Caco-2 (cell line): ENCODE data around the gene RILPL1. TPM values are rescaled to one million over a fixed set of nuclear protein-coding genes. Genes with fewer than 3 reads are reported as not detected.
"Not testable (repeated sequence)": the region's sequence is repeated elsewhere in the genome, so short reads cannot be mapped to it uniquely, and the experiment has no call there.

Experiments used
- BruUV-seq: library from RNA; stranded (reverse); fragments of 400-500 nt; replicated peaks from 2 replicates; lab custom pipeline; 2021; lab: Mats Ljungman, UMichigan
- CTCF ChIA-PET: fragments of 300-600 bp; sonication (Branson Sonifier 250); formaldehyde crosslinking; loops from one replicate; lab custom pipeline; 2022; ENCODE audit warnings: antibody characterized with exemption; lab: Charles Lee
- POLR2A ChIA-PET: fragments of 300-600 bp; sonication (Branson Sonifier 250); formaldehyde crosslinking; loops from one replicate; lab custom pipeline; 2022; ENCODE audit warnings: antibody characterized with exemption; lab: Charles Lee
- DNase-seq, 2 experiments: peaks; one replicate each; pipeline versions ENCODE4 v3.0.0 to v3.0.0-alpha.2; 2020 to 2022
- H3K27me3 ChIP-seq: replicated peaks from 2 replicates; pipeline ENCODE4 v1.6.0; 2011; ENCODE audit warnings: low read length; ENCODE audit not compliant: control insufficient read depth, insufficient read depth
- H3K36me3 ChIP-seq: 2 replicates; pipeline ENCODE4 v1.5.1; 2011; ENCODE audit warnings: low read length; ENCODE audit not compliant: control insufficient read depth, insufficient read depth
- H3K4me1 ChIP-seq: fragments of 250-450 bp; sonication (Bioruptor Pico); 2 replicates; pipeline ENCODE4 v1.5.1; 2020; ENCODE audit warnings: mild to moderate bottlenecking
- H3K4me3 ChIP-seq: 2 replicates; pipeline ENCODE4 v1.5.1; 2011; ENCODE audit warnings: low read depth, mild to moderate bottlenecking, control low read depth, low read length
- H3K9me3 ChIP-seq: fragments of 250-450 bp; sonication (Bioruptor Pico); 2 replicates; pipeline ENCODE4 v1.5.1; 2020; ENCODE audit warnings: mild to moderate bottlenecking, moderate library complexity
- H3K27ac Mint-ChIP-seq: one replicate; pipeline ENCODE4 v1.8.0; 2022; ENCODE audit warnings: mixed read lengths; ENCODE audit not compliant: unreplicated experiment
- H3K27me3 Mint-ChIP-seq: one replicate; pipeline ENCODE4 v1.8.0; 2022; ENCODE audit warnings: mixed read lengths; ENCODE audit not compliant: insufficient read depth, unreplicated experiment
- H3K36me3 Mint-ChIP-seq: one replicate; pipeline ENCODE4 v1.8.0; 2022; ENCODE audit warnings: mild to moderate bottlenecking, mixed read lengths; ENCODE audit not compliant: insufficient read depth, unreplicated experiment
- H3K4me1 Mint-ChIP-seq: one replicate; pipeline ENCODE4 v1.8.0; 2022; ENCODE audit warnings: low read depth, mixed read lengths; ENCODE audit not compliant: unreplicated experiment
- H3K4me3 Mint-ChIP-seq: one replicate; pipeline ENCODE4 v1.8.0; 2022; ENCODE audit warnings: mild to moderate bottlenecking, moderate library complexity, mixed read lengths; ENCODE audit not compliant: unreplicated experiment
- H3K9me3 Mint-ChIP-seq: one replicate; pipeline ENCODE4 v1.8.0; 2022; ENCODE audit warnings: mixed read lengths; ENCODE audit not compliant: unreplicated experiment
- intact Hi-C: fragments of 100-400 bp; cut with micrococcal nuclease; formaldehyde crosslinking; loops from one replicate; pipeline ENCODE4 v1.10.0; 2022; ENCODE audit not compliant: unreplicated experiment
- total RNA-seq: library from RNA; stranded (reverse); gene quantifications from 2 replicates; pipeline ENCODE4 v1.2.3, GENCODE V29; 2022
- TF ChIP-seq, protein P1 (sequence below), 2 experiments: fragments of 200-600 bp in 1 of 2; IDR thresholded peaks; 1 replicate in 1 of 2; 2 replicates in 1 of 2; pipeline versions ENCODE4 v1.5.1 to v1.8.0; 2011 to 2022; ENCODE audit warnings: antibody characterized with exemption in 1 of 2, control low read depth in 1 of 2, inconsistent platforms in 1 of 2, low read depth in 1 of 2, low read length in 1 of 2, mild to moderate bottlenecking in 1 of 2, moderate library complexity in 1 of 2; ENCODE audit not compliant: insufficient read depth in 1 of 2, severe bottlenecking in 1 of 2, unreplicated experiment in 1 of 2

The RILPL1 gene
- total RNA-seq, 1 experiment from 2014 or later, result 16.2 TPM

DNA sequence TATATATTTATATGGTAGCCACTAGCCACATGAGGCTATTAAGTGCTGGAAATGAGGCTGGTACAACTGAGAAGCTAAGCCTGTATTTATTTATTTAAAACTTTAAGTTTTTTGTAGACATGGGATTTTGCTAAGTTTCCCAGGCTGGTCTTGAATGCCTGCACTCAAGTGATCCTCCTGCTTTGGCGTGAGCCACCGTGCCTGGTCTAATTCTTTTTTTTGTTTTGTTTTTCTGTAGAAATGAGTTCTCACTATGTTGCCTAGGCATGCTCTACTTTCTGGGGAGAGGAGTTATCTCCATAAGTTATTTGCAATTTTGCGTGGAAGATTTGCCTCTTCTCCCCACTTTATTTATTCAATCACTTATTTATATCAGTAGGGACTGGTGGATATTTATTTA lies 80.4 kb downstream of the RILPL1 start:
- CTCF ChIA-PET, result no interaction called here
- peaks cover 11% of the 10 kb centered on the region for H3K36me3 Mint-ChIP-seq
- POLR2A ChIA-PET, result no interaction called here
- DNase-seq, result no peak
- no peak overlapping the region for H3K4me3 Mint-ChIP-seq
- TF ChIP-seq, protein P1, sequence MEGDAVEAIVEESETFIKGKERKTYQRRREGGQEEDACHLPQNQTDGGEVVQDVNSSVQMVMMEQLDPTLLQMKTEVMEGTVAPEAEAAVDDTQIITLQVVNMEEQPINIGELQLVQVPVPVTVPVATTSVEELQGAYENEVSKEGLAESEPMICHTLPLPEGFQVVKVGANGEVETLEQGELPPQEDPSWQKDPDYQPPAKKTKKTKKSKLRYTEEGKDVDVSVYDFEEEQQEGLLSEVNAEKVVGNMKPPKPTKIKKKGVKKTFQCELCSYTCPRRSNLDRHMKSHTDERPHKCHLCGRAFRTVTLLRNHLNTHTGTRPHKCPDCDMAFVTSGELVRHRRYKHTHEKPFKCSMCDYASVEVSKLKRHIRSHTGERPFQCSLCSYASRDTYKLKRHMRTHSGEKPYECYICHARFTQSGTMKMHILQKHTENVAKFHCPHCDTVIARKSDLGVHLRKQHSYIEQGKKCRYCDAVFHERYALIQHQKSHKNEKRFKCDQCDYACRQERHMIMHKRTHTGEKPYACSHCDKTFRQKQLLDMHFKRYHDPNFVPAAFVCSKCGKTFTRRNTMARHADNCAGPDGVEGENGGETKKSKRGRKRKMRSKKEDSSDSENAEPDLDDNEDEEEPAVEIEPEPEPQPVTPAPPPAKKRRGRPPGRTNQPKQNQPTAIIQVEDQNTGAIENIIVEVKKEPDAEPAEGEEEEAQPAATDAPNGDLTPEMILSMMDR (IDR thresholded peaks at IDR 0.05; ENCODE audit: insufficient read depth in 1 of 2, low read depth in 1 of 2, low read length in 1 of 2, severe bottlenecking in 1 of 2, unreplicated experiment in 1 of 2), result no peak
- no peaks in the 10 kb centered on the region for H3K9me3 ChIP-seq
- H3K4me1 Mint-ChIP-seq, result peaks cover 5% of the 10 kb centered on the region
- no peaks in the 10 kb centered on the region for H3K36me3 ChIP-seq
- intact Hi-C loops, result no loop called here
- H3K27me3 Mint-ChIP-seq, result no peaks in the 10 kb centered on the region
- no TSS peak for BruUV-seq
- no peaks in the 10 kb centered on the region for H3K27me3 ChIP-seq
- 0 out of 2 replicates have a peak, but pooled peaks cover 4% of the 10 kb centered on the region for H3K4me1 ChIP-seq
- H3K9me3 Mint-ChIP-seq, result no peaks in the 10 kb centered on the region
- H3K27ac Mint-ChIP-seq, result no peak overlapping the region
- no peak overlapping the region for H3K4me3 ChIP-seq

GRCh38 chr12:123452276-123452550 lies 81.3 kb downstream of the RILPL1 start:
- H3K9me3 Mint-ChIP-seq, BruUV-seq, H3K4me1 Mint-ChIP-seq, intact Hi-C loops, H3K36me3 ChIP-seq, H3K4me1 ChIP-seq, H3K36me3 Mint-ChIP-seq, DNase-seq, H3K9me3 ChIP-seq, H3K27me3 ChIP-seq, H3K4me3 Mint-ChIP-seq, H3K4me3 ChIP-seq, H3K27me3 Mint-ChIP-seq, H3K27ac Mint-ChIP-seq, POLR2A ChIA-PET: not testable (repeated sequence)
- CTCF ChIA-PET, result interaction anchor here (0.6 kb wide), 1 partner anchor 78 kb away, joined by 3 read pairs; no protein-coding TSS in a partner anchor

- H3K27me3 ChIP-seq, result no peaks in the 10 kb centered on the region
- no peaks in the 10 kb centered on the region for H3K9me3 ChIP-seq
- H3K4me1 Mint-ChIP-seq, result peaks cover 6% of the 10 kb centered on the region
- ChIA-PET CTCF (interaction anchor here (0.5 kb wide), 1 partner anchor 1560 kb away, joined by 3 read pairs; no protein-coding TSS in a partner anchor), POLR2A (no interaction called here)
- BruUV-seq, result no TSS peak
- TF ChIP-seq, protein P1 (IDR thresholded peaks at IDR 0.05; ENCODE audit: insufficient read depth in 1 of 2, low read depth in 1 of 2, low read length in 1 of 2, severe bottlenecking in 1 of 2, unreplicated experiment in 1 of 2), result no peak
- peaks cover 4% of the 10 kb centered on the region; the same call in 1 of the 2 replicates for H3K4me1 ChIP-seq
- DNase-seq, result no peak
- peaks cover 6% of the 10 kb centered on the region for H3K36me3 Mint-ChIP-seq
- no peaks in the 10 kb centered on the region for H3K27me3 Mint-ChIP-seq
- intact Hi-C loops, result no loop called here
- no peak overlapping the region for H3K4me3 ChIP-seq
- no peaks in the 10 kb centered on the region for H3K36me3 ChIP-seq
- H3K4me3 Mint-ChIP-seq, result no peak overlapping the region
- H3K27ac Mint-ChIP-seq, result no peak overlapping the region
- no peaks in the 10 kb centered on the region for H3K9me3 Mint-ChIP-seq
Observed at GRCh38 chr12:123450636-123451035, 82.9 kb downstream of the RILPL1 start.

DNA sequence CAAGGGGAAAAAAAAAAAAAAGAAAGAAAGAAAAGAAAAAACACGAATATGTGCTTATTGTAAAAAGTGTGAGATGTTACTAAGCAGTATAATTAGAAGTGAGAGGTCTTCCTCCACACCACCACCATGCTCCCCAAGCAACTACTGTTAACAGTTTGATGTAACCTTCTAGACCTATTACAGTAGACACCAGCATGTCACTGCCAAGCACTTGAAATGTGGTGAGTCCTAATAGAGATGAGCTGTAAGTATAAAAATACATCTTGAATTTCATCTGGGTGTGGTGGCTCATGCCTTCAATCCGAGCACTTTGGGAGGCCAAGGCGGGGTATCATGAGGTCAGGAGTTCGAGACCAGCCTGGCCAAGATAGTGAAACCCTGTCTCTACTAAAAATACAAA lies 83.7 kb downstream of the RILPL1 start:
- no peak overlapping the region for H3K4me3 Mint-ChIP-seq
- Histone ChIP-seq H3K27me3 (no peaks in the 10 kb centered on the region), H3K36me3 (no peaks in the 10 kb centered on the region), H3K4me1 (peaks cover 4% of the 10 kb centered on the region; the same call in 1 of the 2 replicates), H3K9me3 (no peaks in the 10 kb centered on the region), H3K4me3 (no peak overlapping the region)
- intact Hi-C loops, result no loop called here
- ChIA-PET CTCF (no interaction called here), POLR2A (no interaction called here)
- peaks cover 6% of the 10 kb centered on the region for H3K4me1 Mint-ChIP-seq
- H3K36me3 Mint-ChIP-seq, result peaks cover 6% of the 10 kb centered on the region
- H3K27me3 Mint-ChIP-seq, result no peaks in the 10 kb centered on the region
- H3K27ac Mint-ChIP-seq, result no peak overlapping the region
- TF ChIP-seq, protein P1 (IDR thresholded peaks at IDR 0.05; ENCODE audit: insufficient read depth in 1 of 2, low read depth in 1 of 2, low read length in 1 of 2, severe bottlenecking in 1 of 2, unreplicated experiment in 1 of 2), result no peak
- H3K9me3 Mint-ChIP-seq, result no peaks in the 10 kb centered on the region
- BruUV-seq, result no TSS peak
- no peak for DNase-seq
